GM12878 (cell line): ENCODE data around the gene SEMA7A. TPM values are rescaled to one million over a fixed set of nuclear protein-coding genes. Genes with fewer than 3 reads are reported as not detected.

Experiments used
- ATAC-seq: fragments of 200-7000 bp; cut with Tn5 transposase; 3 replicates; pipeline ENCODE4 v1.9.1; 2020; ENCODE audit warnings: mild to moderate bottlenecking, moderate library complexity
- BruUV-seq: library from RNA; stranded (reverse); fragments of 400-500 nt; replicated peaks from 2 replicates; lab custom pipeline; 2021; lab: Mats Ljungman, UMichigan
- CTCF ChIA-PET: fragments of 300-600 bp; sonication (Branson Sonifier 250); formaldehyde crosslinking; extraction: SDS; loops from one replicate; lab custom pipeline; 2021; ENCODE audit warnings: inconsistent platforms; lab: Yijun Ruan, JAX
- POLR2A ChIA-PET: fragments of 350-600 bp; formaldehyde crosslinking; extraction: SDS; loops from one replicate; lab custom pipeline; 2021; ENCODE audit warnings: inconsistent platforms; lab: Charles Lee
- RAD21 ChIA-PET: fragments of 300-600 bp; sonication (Branson Sonifier 250); formaldehyde crosslinking; loops from one replicate; lab custom pipeline; 2023; ENCODE audit warnings: antibody characterized with exemption; ENCODE audit not compliant: unreplicated experiment; lab: Charles Lee
- SMC1A ChIA-PET: fragments of 300-600 bp; sonication (Branson Sonifier 250); formaldehyde crosslinking; loops from one replicate; lab custom pipeline; 2023; ENCODE audit not compliant: unreplicated experiment, uncharacterized antibody; lab: Charles Lee
- DNase-seq: peaks from one replicate; pipeline ENCODE4 v3.0.0-alpha.2; 2011; ENCODE audit warnings: low read depth, low spot score
- FAIRE-seq: peaks from 3 replicates; lab custom pipeline; 2011; peaks lifted over from hg19 to GRCh38; lab: Jason Lieb, UNC
- H2AFZ ChIP-seq: 2 replicates; pipeline ENCODE4 v1.6.0; 2011; ENCODE audit warnings: low read depth, low read length, control low read depth; ENCODE audit not compliant: control insufficient read depth
- H3K27ac ChIP-seq: 2 replicates; pipeline ENCODE4 v1.5.1; 2011; ENCODE audit warnings: control low read depth; ENCODE audit not compliant: control insufficient read depth, insufficient read depth
- H3K27me3 ChIP-seq, 2 experiments: replicated peaks in 1 of 2; 2 replicates each; pipeline versions ENCODE4 v1.6.0 to v1.6.1; 2011; ENCODE audit warnings: low read length in 1 of 2; ENCODE audit not compliant: control insufficient read depth in 2 of 2, insufficient read depth in 2 of 2
- H3K36me3 ChIP-seq, 2 experiments: 2 replicates each; pipeline ENCODE4 v1.5.1; 2011; ENCODE audit warnings: low read length in 1 of 2; ENCODE audit not compliant: control insufficient read depth in 2 of 2, insufficient read depth in 2 of 2
- H3K4me1 ChIP-seq: 2 replicates; pipeline ENCODE4 v1.6.1; 2011; ENCODE audit warnings: mild to moderate bottlenecking, low read length, moderate library complexity, mixed read lengths; ENCODE audit not compliant: control insufficient read depth, insufficient read depth
- H3K4me2 ChIP-seq: 2 replicates; pipeline ENCODE4 v1.6.0; 2011; ENCODE audit warnings: control low read depth; ENCODE audit not compliant: control insufficient read depth, insufficient read depth
- H3K4me3 ChIP-seq: fragments of 200-600 bp; sonication (generic); 2 replicates; pipeline ENCODE4 v1.5.1; 2016
- H3K79me2 ChIP-seq: 2 replicates; pipeline ENCODE4 v1.6.0; 2011; ENCODE audit warnings: low read length; ENCODE audit not compliant: control insufficient read depth, insufficient read depth
- H3K9ac ChIP-seq: 2 replicates; pipeline ENCODE4 v1.8.0; 2011; ENCODE audit warnings: low read length, control low read depth, mixed read lengths; ENCODE audit not compliant: control insufficient read depth, insufficient read depth
- H3K9me3 ChIP-seq: replicated peaks from 3 replicates; pipeline ENCODE4 v1.5.1; 2011; ENCODE audit warnings: mild to moderate bottlenecking, low read length; ENCODE audit not compliant: control insufficient read depth, insufficient read depth
- H4K20me1 ChIP-seq: 2 replicates; pipeline ENCODE4 v1.6.0; 2011; ENCODE audit not compliant: control insufficient read depth, insufficient read depth
- ATF7 ChIP-seq: fragments of 450-650 bp; IDR thresholded peaks from 2 replicates; pipeline ENCODE4 v1.6.1; 2016; ENCODE audit warnings: low read depth, mild to moderate bottlenecking
- CBX5 ChIP-seq: sonication (generic); IDR thresholded peaks from 2 replicates; pipeline ENCODE4 v1.6.1; 2016; ENCODE audit warnings: low read depth, moderate library complexity, mild to moderate bottlenecking, inconsistent platforms
- CREM ChIP-seq: IDR thresholded peaks from 2 replicates; pipeline ENCODE4 v1.6.1; 2014; ENCODE audit warnings: antibody characterized with exemption, low read depth
- CUX1 ChIP-seq: IDR thresholded peaks from 2 replicates; pipeline ENCODE4 v1.6.1; 2012; ENCODE audit warnings: improper control_type of control experiment, low read depth, low read length; ENCODE audit not compliant: insufficient replicate concordance
- FOXK2 ChIP-seq: fragments of 450-650 bp; IDR thresholded peaks from 2 replicates; pipeline ENCODE4 v1.6.1; 2017; ENCODE audit warnings: mild to moderate bottlenecking, moderate library complexity
- KAT2A ChIP-seq: conservative IDR thresholded peaks from 2 replicates; pipeline ENCODE4 v1.6.1; 2011; ENCODE audit warnings: low read depth, low read length; ENCODE audit not compliant: control insufficient read depth
- NFIC ChIP-seq: IDR thresholded peaks from 2 replicates; pipeline ENCODE4 v1.6.1; 2012; ENCODE audit warnings: low read depth, mild to moderate bottlenecking, inconsistent platforms, low read length, moderate library complexity
- PAX8 ChIP-seq: fragments of 450-650 bp; IDR thresholded peaks from 2 replicates; pipeline ENCODE4 v1.6.1; 2017; ENCODE audit warnings: mild to moderate bottlenecking, moderate library complexity
- SMAD1 ChIP-seq: fragments of 450-650 bp; IDR thresholded peaks from 2 replicates; pipeline ENCODE4 v1.6.1; 2018; ENCODE audit warnings: mild to moderate bottlenecking, low read depth; ENCODE audit not compliant: partially characterized antibody
- SP1 ChIP-seq: IDR thresholded peaks from one replicate; pipeline ENCODE4 v1.6.1; 2011; ENCODE audit warnings: low read depth, low read length
- SPI1 ChIP-seq: IDR thresholded peaks from 2 replicates; pipeline ENCODE4 v1.6.1; 2011; ENCODE audit warnings: low read depth, mild to moderate bottlenecking, low read length, moderate library complexity, borderline replicate concordance; ENCODE audit not compliant: insufficient read depth
- ZBTB40 ChIP-seq: fragments of 450-650 bp; IDR thresholded peaks from 2 replicates; pipeline ENCODE4 v1.6.1; 2016; ENCODE audit warnings: mild to moderate bottlenecking, moderate library complexity, borderline replicate concordance
- WGBS: methylation state at CpG from one replicate; pipeline ENCODE4 v1.1.6; 2016; ENCODE audit warnings: low lambda C conversion rate; ENCODE audit not compliant: insufficient replicate concordance, insufficient coverage; ENCODE audit errors: missing lambda C conversion rate; 5-methylcytosine and 5-hydroxymethylcytosine counted together
- in situ Hi-C: fragments of 300-500 bp; cut with MboI; formaldehyde crosslinking; loops from 9 replicates; pipeline ENCODE4 v1.14.3; 2018; ENCODE audit warnings: mixed read lengths
- intact Hi-C: fragments of 100-400 bp; cut with micrococcal nuclease; formaldehyde crosslinking; loops from one replicate; pipeline ENCODE4 v1.14.2; 2022; ENCODE audit not compliant: unreplicated experiment
- polyA plus RNA-seq, 11 experiments: library from polyadenylated mRNA; depleted of rRNA in 4 of 11; unstranded in 6 of 11; stranded (reverse) in 5 of 11; fragments of >200 nt; fragmentation: Nextera tagmentation in 4 of 11; fragmentation: Illumina TruSeq in 1 of 11; extraction: Ambion mirVana in 4 of 11; extraction: Trizol in 1 of 11; gene quantifications; 1 replicate in 1 of 11; 2 replicates in 10 of 11; pipeline versions ENCODE4 v1.2.1 to v1.2.3, GENCODE V29; 2011 to 2016; ENCODE audit warnings: inconsistent platforms in 2 of 11, missing spikeins in 2 of 11, low read depth in 1 of 11
- total RNA-seq, 4 experiments: library from RNA; depleted of rRNA in 3 of 4; stranded (reverse); fragments of >200 nt in 3 of 4; fragmentation: Illumina TruSeq in 1 of 4; extraction: Trizol in 1 of 4; gene quantifications; 2 replicates each; pipeline versions ENCODE4 v1.2.1 to v1.2.3, GENCODE V29; 2013 to 2021

The SEMA7A gene
- total and polyA plus RNA-seq, 10 of the 15 experiments (the other 5 are each of a cell fraction or from before 2014, with no cell fraction given) = 0.08 to 112 (median 53.5) TPM

GRCh38 chr15:74400313-74400860, 33.4 kb downstream of the SEMA7A start:
- in situ Hi-C loops = no loop called here
- Histone ChIP-seq H3K79me2 (peaks cover 62% of the 10 kb centered on the region), H3K27me3 (no peaks in the 10 kb centered on the region), H3K36me3 (no peaks in the 10 kb centered on the region), H3K27ac (peak overlapping the region; percentile 100), H3K4me2 (peak overlapping the region; percentile 100), H3K4me3 (peak overlapping the region; percentile 59), H3K9me3 (no peaks in the 10 kb centered on the region), H2AFZ (no peak overlapping the region), H4K20me1 (no peaks in the 10 kb centered on the region), H3K4me1 (peaks cover 90% of the 10 kb centered on the region), H3K9ac (peak overlapping the region; percentile 85)
- RAD21 ChIA-PET = interaction anchor here (1.2 to 20.3 kb wide), 6 partner anchors 12 to 377 kb away, joined by 4 to 496 read pairs (median 13); partner anchors contain the start of gene SEMA7A
- no peak for ATAC-seq
- no peak for DNase-seq
- SMC1A ChIA-PET = interaction anchor here (1.2 to 12.5 kb wide), 8 partner anchors 11 to 386 kb away, joined by 5 to 336 read pairs (median 8); partner anchors contain the start of gene SEMA7A
- WGBS = 1% methylated on average over 10 of the region's 10 CpGs
- intact Hi-C loops = no loop called here
- POLR2A ChIA-PET = interaction anchor here (1.4 to 15.4 kb wide), 4 partner anchors 17 to 61 kb away, joined by 3 to 325 read pairs (median 160); partner anchors contain the start of genes SEMA7A and UBL7
- FAIRE-seq = no peak
- no TSS peak for BruUV-seq
- CTCF ChIA-PET = interaction anchor here (0.9 to 15.7 kb wide), 5 partner anchors 17 to 34 kb away, joined by 3 to 226 read pairs (median 6); no protein-coding TSS in a partner anchor
- no peak for TF ChIP-seq FOXK2
- TF ChIP-seq CUX1 = no peak
- TF ChIP-seq NFIC = no peak
- TF ChIP-seq SP1 = no peak
- no peak for TF ChIP-seq CBX5
- no peak for TF ChIP-seq ATF7
- TF ChIP-seq CREM = no peak
- no peak for TF ChIP-seq PAX8
- TF ChIP-seq KAT2A = no peak
- no peak for TF ChIP-seq SPI1
- no peak for TF ChIP-seq ZBTB40
- TF ChIP-seq SMAD1 = peak; percentile 16
